Endothelial cell of umbilical vein (primary cell): ENCODE data around the gene PRKCD. TPM values are rescaled to one million over a fixed set of nuclear protein-coding genes. Genes with fewer than 3 reads are reported as not detected.
A peak's percentile ranks its signal among the peaks of the same experiment; 100 is the strongest.

Experiments
- BruUV-seq: library from RNA; stranded (reverse); fragments of 400-500 nt; replicated peaks from 2 replicates; lab custom pipeline; 2021; lab: Mats Ljungman, UMichigan
- CTCF ChIA-PET: fragments of 300-600, 350-600 bp; sonication (Branson Sonifier 250); formaldehyde crosslinking; loops from one replicate; lab custom pipeline; 2021; ENCODE audit warnings: antibody characterized with exemption, inconsistent platforms; lab: Charles Lee
- POLR2A ChIA-PET: fragments of 300-600, 350-600 bp; sonication (Branson Sonifier 250); formaldehyde crosslinking; loops from one replicate; lab custom pipeline; 2021; ENCODE audit warnings: antibody characterized with exemption, inconsistent platforms; lab: Charles Lee
- DNase-seq: peaks from one replicate; pipeline ENCODE4 v3.0.0-alpha.2; 2011; ENCODE audit warnings: low read depth, low spot score
- FAIRE-seq: peaks from 2 replicates; lab custom pipeline; 2011; peaks lifted over from hg19 to GRCh38; lab: Jason Lieb, UNC
- H2AFZ ChIP-seq: 2 replicates; pipeline ENCODE4 v1.6.0; 2012; ENCODE audit warnings: low read depth, low read length, control low read depth, inconsistent platforms
- H3K27ac ChIP-seq: 2 replicates; pipeline ENCODE4 v1.5.1; 2011; ENCODE audit warnings: low read depth, mild to moderate bottlenecking, control low read depth, low read length, moderate library complexity; ENCODE audit not compliant: insufficient read depth
- H3K27me3 ChIP-seq, 2 experiments: 2 replicates each; pipeline versions ENCODE4 v1.6.0 to v1.6.1; 2011; ENCODE audit warnings: low read length in 2 of 2, mixed read lengths in 1 of 2; ENCODE audit not compliant: control insufficient read depth in 2 of 2, insufficient read depth in 2 of 2
- H3K36me3 ChIP-seq, 2 experiments: 2 replicates in 1 of 2; 3 replicates in 1 of 2; pipeline ENCODE4 v1.5.1; 2011; ENCODE audit warnings: low read length in 2 of 2, mild to moderate bottlenecking in 1 of 2, moderate library complexity in 1 of 2; ENCODE audit not compliant: control insufficient read depth in 2 of 2, insufficient read depth in 2 of 2; ENCODE audit errors: extremely low read depth in 1 of 2
- H3K4me1 ChIP-seq: 3 replicates; pipeline ENCODE4 v1.5.1; 2011; ENCODE audit warnings: mild to moderate bottlenecking, low read length; ENCODE audit not compliant: control insufficient read depth, insufficient read depth; ENCODE audit errors: extremely low read depth
- H3K4me2 ChIP-seq: 2 replicates; pipeline ENCODE4 v1.6.1; 2011; ENCODE audit warnings: low read length, control low read depth, mixed read lengths; ENCODE audit not compliant: insufficient read depth
- H3K4me3 ChIP-seq, 3 experiments: fragments of 200-600 bp in 1 of 3; sonication (generic), shearing (Covaris generic) in 1 of 3; replicated peaks in 1 of 3; 2 replicates each; pipeline ENCODE4 v1.5.1; 2011 to 2016; ENCODE audit warnings: control low read depth in 3 of 3, low read length in 3 of 3, mild to moderate bottlenecking in 2 of 3, inconsistent platforms in 1 of 3, low read depth in 1 of 3, moderate library complexity in 1 of 3; ENCODE audit not compliant: insufficient read depth in 1 of 3
- H3K79me2 ChIP-seq: 2 replicates; pipeline ENCODE4 v1.6.0; 2012; ENCODE audit warnings: low read length, inconsistent platforms; ENCODE audit not compliant: control insufficient read depth, insufficient read depth
- H3K9ac ChIP-seq: replicated peaks from 2 replicates; pipeline ENCODE3; 2011; ENCODE audit warnings: low read length, control low read depth; ENCODE audit not compliant: insufficient read depth; ENCODE audit errors: extremely low read depth
- H3K9me1 ChIP-seq: replicated peaks from 3 replicates; pipeline ENCODE4 v1.6.0; 2011; ENCODE audit warnings: mild to moderate bottlenecking, low read length; ENCODE audit not compliant: control insufficient read depth, insufficient read depth; ENCODE audit errors: extremely low read depth
- H3K9me3 ChIP-seq: replicated peaks from 2 replicates; pipeline ENCODE4 v1.5.1; 2012; ENCODE audit warnings: low read length, inconsistent platforms; ENCODE audit not compliant: control insufficient read depth, insufficient read depth
- H4K20me1 ChIP-seq: replicated peaks from 2 replicates; pipeline ENCODE3; 2011; ENCODE audit warnings: mild to moderate bottlenecking, low read length; ENCODE audit not compliant: control insufficient read depth, insufficient read depth; ENCODE audit errors: extremely low read depth
- CTCF ChIP-seq, 2 donors: IDR thresholded peaks; 1 replicate in 1 of 2; 2 replicates in 1 of 2; pipeline ENCODE4 v1.5.1; 2011; ENCODE audit warnings: low read length in 2 of 2, mild to moderate bottlenecking in 2 of 2, moderate library complexity in 2 of 2, control low read depth in 1 of 2, inconsistent platforms in 1 of 2, low read depth in 1 of 2; ENCODE audit not compliant: insufficient read depth in 1 of 2; ENCODE audit errors: extremely low read depth in 1 of 2
- EZH2 ChIP-seq: IDR thresholded peaks from 2 replicates; pipeline ENCODE4 v1.6.1; 2012; ENCODE audit warnings: borderline replicate concordance, low read depth, mild to moderate bottlenecking, moderate library complexity, low read length, inconsistent platforms; ENCODE audit not compliant: severe bottlenecking
- FOS ChIP-seq: IDR thresholded peaks from 2 replicates; pipeline ENCODE4 v1.6.1; 2011; ENCODE audit warnings: mild to moderate bottlenecking, low read length, moderate library complexity, borderline replicate concordance; ENCODE audit not compliant: insufficient read depth
- GATA2 ChIP-seq: IDR thresholded peaks from 2 replicates; pipeline ENCODE4 v1.7.0; 2011; ENCODE audit warnings: low read depth, mild to moderate bottlenecking, moderate library complexity, mixed read lengths, low read length; ENCODE audit not compliant: insufficient read length, insufficient read depth
- JUN ChIP-seq: IDR thresholded peaks from 2 replicates; pipeline ENCODE4 v1.6.1; 2011; ENCODE audit warnings: borderline replicate concordance, low read depth; ENCODE audit not compliant: insufficient read length, insufficient read depth
- MAX ChIP-seq: IDR thresholded peaks from 2 replicates; pipeline ENCODE4 v1.6.1; 2011; ENCODE audit not compliant: insufficient read depth, insufficient read length
- MYC ChIP-seq: IDR thresholded peaks from one replicate; pipeline ENCODE4 v1.6.1; 2011; ENCODE audit warnings: mild to moderate bottlenecking, low read depth, low read length
- POLR2A ChIP-seq: IDR thresholded peaks from 2 replicates; pipeline ENCODE4 v1.6.1; 2012; ENCODE audit warnings: low read depth, mild to moderate bottlenecking, control low read depth, low read length
- POLR2AphosphoS5 ChIP-seq: IDR thresholded peaks from 2 replicates; pipeline ENCODE4 v1.6.1; 2012; ENCODE audit warnings: low read depth, mild to moderate bottlenecking, control low read depth, low read length, moderate library complexity; ENCODE audit not compliant: insufficient read depth
- dilution Hi-C: fragments of 300-500 bp; cut with MboI; formaldehyde crosslinking; loops from one replicate; pipeline ENCODE4 v1.15.0; 2019; ENCODE audit warnings: low sequenced_read_pairs; ENCODE audit not compliant: extremely low pct_ligation_motif_present
- intact Hi-C: fragments of 100-400 bp; cut with micrococcal nuclease; formaldehyde crosslinking; loops from one replicate; pipeline ENCODE4 v1.10.0; 2022
- polyA plus RNA-seq, 4 experiments: library from polyadenylated mRNA; depleted of rRNA in 3 of 4; stranded (reverse) in 3 of 4; unstranded in 1 of 4; fragments of >200 nt; gene quantifications; 2 replicates each; pipeline versions ENCODE4 v1.2.1 to v1.2.3, GENCODE V29; 2011 to 2012; ENCODE audit warnings: missing spikeins in 1 of 4
- total RNA-seq: library from RNA; stranded (reverse); gene quantifications from 2 replicates; pipeline ENCODE4 v1.2.3, GENCODE V29; 2021

Gene PRKCD
- total and polyA plus RNA-seq, 2 donors (not counting 3 experiments of a cell fraction or from before 2014, with no cell fraction given) = 15.5 to 19.0 TPM

GRCh38 chr3:53161450-53161819 is 426 bp downstream of the PRKCD start:
- dilution Hi-C loops (no loop called here), intact Hi-C loops (loop anchor here (2.0 kb wide), 1 partner anchor 33 kb away; no protein-coding TSS in a partner anchor)
- no peaks in the 10 kb centered on the region for H3K9me1 ChIP-seq
- peak overlapping the region; percentile 57 to 87 (median 64) for H3K4me3 ChIP-seq
- no TSS peak for BruUV-seq
- H3K4me2 ChIP-seq = peak overlapping the region; percentile 1
- peaks cover 0 to 2% of the 10 kb centered on the region in 2 experiments for H3K27me3 ChIP-seq
- H2AFZ ChIP-seq = peak overlapping the region; percentile 70
- no peaks in the 10 kb centered on the region for H3K36me3 ChIP-seq
- ChIA-PET CTCF (interaction anchor here (1.4 to 3.2 kb wide), 3 partner anchors 26 to 47 kb away, joined by 6 to 34 read pairs (median 22); no protein-coding TSS in a partner anchor), POLR2A (no interaction called here)
- peaks cover 4% of the 10 kb centered on the region for H3K79me2 ChIP-seq
- no peak for FAIRE-seq
- DNase-seq = peak; percentile 14
- peaks cover 24% of the 10 kb centered on the region for H3K4me1 ChIP-seq
- H4K20me1 ChIP-seq = no peaks in the 10 kb centered on the region
- TF ChIP-seq GATA2 = no peak
- TF ChIP-seq MYC = no peak
- TF ChIP-seq CTCF (IDR thresholded peaks at IDR 0.05; ENCODE audit: extremely low read depth in 1 of 2, insufficient read depth in 1 of 2, low read depth in 1 of 2, low read length in 2 of 2) = no peak
- TF ChIP-seq POLR2AphosphoS5 = no peak
- no peak for TF ChIP-seq JUN
- no peak for TF ChIP-seq FOS
- TF ChIP-seq MAX = no peak
- no peak for TF ChIP-seq POLR2A
- TF ChIP-seq EZH2 = no peak
- no peaks in the 10 kb centered on the region for H3K9me3 ChIP-seq
- H3K9ac ChIP-seq = peak overlapping the region; percentile 65
- no peak overlapping the region for H3K27ac ChIP-seq
